ENCODE measurements around the gene WDR43.

Gene WDR43, protein sequence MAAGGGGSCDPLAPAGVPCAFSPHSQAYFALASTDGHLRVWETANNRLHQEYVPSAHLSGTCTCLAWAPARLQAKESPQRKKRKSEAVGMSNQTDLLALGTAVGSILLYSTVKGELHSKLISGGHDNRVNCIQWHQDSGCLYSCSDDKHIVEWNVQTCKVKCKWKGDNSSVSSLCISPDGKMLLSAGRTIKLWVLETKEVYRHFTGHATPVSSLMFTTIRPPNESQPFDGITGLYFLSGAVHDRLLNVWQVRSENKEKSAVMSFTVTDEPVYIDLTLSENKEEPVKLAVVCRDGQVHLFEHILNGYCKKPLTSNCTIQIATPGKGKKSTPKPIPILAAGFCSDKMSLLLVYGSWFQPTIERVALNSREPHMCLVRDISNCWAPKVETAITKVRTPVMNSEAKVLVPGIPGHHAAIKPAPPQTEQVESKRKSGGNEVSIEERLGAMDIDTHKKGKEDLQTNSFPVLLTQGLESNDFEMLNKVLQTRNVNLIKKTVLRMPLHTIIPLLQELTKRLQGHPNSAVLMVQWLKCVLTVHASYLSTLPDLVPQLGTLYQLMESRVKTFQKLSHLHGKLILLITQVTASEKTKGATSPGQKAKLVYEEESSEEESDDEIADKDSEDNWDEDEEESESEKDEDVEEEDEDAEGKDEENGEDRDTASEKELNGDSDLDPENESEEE

GRCh38 chr2:28894470-28895188 is at the start of gene WDR43:
TSS of gene WDR43 (plus strand) at chr2:28894667. CDS start at chr2:28894699, 32 bp downstream.
- peak; percentile 94 for DNase-seq (ENCODE audit: low spot score)

- DNase-seq (ENCODE audit: low spot score) = peak; percentile 46
Measured at GRCh38 chr2:28855193-28855592, 39.3 kb upstream of the WDR43 start.

DNA sequence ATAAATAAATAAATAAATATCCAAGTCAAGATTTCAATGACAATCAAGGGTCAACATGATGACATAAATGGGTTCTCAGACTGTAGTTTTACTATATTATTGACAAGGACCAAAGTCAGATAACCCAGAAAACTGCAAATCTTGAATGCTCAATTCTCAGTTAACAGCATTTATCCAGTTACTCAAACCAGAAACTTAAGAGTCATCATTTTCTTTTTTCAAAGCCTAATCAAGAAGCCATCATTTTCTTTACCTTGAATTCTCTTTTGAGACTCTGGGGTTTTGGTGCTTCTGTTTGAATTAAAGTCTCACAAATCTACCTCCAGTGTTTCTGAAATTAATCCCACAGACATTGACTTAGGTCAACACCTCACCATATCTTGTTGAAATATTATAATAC is 38.5 kb upstream of the WDR43 start:
- no peak for DNase-seq (ENCODE audit: low spot score)

DNA sequence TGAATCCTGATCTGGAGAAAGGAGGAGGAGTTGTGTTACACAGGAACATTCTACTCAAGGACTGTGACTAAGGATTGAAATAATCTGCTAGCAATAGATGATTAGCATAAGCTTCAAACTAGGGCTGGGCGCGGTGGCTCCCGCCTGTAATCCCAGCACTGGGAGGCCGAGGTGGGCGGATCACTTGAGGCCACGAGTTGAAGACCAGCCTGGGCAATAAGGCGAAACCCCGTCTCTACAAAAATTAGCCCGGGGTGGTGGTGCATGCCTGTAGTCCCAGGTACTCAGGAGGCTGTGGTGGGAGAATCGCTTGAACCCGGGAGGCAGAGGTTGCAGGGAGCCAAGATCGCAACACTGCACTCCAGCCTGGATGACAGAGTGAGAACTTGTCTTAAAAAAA is 25.9 kb upstream of the WDR43 start:
- DNase-seq (ENCODE audit: low spot score) = no peak

GRCh38 chr2:28869494-28870145 is 24.8 kb upstream of the WDR43 start:
- peak; percentile 43 for DNase-seq (ENCODE audit: low spot score)

DNA sequence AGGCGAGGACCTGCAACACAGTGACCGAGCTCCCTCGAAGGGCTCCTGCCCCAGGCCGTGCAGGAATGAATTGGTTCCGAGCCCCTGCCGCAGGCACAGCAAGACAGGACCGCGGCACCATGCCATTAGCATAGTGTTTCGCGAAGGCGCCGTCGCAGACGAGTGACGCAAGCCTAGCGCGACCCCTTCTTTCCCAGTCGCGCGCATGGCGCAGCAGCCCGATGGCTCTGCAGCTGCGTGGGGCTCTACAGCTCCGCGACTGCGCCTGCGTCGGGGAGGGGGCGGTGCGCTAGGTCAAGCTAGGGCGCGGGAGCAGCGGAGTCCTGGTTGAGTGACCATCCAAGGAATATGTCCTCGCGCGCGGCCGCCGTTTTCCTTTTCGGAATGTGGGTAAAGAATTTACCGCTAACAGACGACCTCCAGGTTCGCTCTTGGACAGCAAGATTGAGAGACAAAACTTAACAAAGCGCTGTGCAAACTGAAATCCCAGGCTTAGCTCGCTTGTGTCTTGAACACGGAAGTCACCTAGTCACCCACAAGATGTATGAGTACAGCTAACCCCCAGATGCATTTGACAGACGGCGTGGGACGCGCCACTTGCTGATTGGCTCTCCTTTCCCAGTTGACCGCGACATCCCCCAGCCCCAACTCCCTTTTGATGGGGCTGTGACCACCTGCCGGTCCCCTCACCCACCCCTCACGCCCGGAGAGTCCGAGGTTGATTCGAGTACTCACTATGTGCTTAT is 24.1 kb upstream of the WDR43 start, which contains the start of gene TRMT61B:
TRMT61B (minus strand) TSS at position 164 of the 746 bp plus-strand sequence; CDS start at position 132, 32 bp downstream.
- DNase-seq (ENCODE audit: low spot score) = peak; percentile 96

GRCh38 chr2:28871620-28872019 is 22.8 kb upstream of the WDR43 start:
- no peak for DNase-seq (ENCODE audit: low spot score)

DNA sequence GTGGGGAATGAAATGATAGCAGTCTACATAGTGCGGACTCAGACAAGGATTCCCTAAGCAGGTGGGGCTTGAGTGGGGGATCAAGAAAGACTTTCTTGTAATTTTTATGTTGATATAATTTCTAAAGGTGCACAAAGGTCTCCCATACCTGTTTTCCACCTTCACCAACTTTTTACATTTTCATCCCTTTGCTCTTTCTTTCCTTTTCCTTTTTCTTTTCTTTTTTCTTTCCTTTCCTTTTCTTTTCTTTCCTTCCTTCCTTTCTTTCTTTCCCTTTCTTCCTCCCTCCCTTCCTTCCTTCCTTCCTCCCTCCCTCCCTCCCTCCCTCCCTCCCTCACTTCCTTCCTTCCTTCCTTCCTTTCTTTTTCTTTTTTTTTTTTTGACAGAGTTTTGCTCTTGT is 14.3 kb upstream of the WDR43 start:
- no peak for DNase-seq (ENCODE audit: low spot score)

DNA sequence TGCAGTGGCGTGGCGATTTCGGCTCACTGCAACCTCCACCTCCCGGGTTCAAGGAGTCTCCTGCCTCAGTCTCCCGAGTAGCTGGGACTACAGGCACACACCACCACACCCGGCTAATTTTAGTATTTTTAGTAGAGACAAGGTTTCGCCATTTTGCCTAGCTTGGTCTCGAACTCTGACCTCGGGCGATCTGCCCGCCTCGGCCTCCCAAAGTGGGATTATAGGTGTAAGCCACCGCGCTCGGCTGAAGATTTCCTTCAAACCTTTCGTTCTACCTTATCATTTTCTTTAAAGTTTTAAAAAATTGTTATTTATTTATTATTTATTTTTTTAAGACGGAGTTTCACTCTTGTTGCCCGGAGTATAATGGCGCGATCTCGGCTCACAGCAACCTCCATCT is 979 bp upstream of the WDR43 start:
- no peak for DNase-seq (ENCODE audit: low spot score)

DNA sequence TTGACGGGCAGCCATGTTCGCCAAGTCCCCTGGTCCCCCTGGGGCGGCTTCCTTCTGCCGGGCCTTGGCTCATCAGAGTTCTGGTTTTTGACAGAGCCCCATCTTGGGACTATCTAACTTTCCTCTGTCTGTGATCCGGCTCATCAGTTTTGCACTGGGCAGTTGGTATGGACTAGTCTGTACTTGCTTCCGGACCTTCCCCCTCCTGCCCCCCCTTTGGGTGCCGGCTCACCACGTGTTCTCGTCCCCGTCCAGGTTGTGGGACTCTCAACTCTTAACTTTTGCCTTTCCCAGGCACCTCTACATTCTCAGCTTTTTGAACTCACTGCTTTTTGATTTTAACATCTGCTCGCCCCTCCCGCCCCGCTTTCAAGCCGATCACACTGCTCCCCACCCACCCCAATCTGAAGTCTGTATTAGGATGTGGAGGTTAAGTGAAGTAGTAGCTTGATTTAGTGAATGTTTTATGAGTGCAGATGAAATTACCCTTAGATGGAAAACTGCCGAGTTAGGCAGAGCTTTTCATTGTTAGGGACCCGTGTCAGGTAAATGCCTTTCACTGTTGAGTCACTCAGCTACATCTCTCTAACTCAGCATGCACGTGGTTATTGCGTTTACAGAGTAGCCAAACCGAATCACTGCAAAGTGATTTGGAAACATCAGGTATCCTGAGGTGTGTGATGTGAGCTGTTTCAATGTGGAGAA is 874 bp downstream of the WDR43 start:
- DNase-seq (ENCODE audit: low spot score) = peak; percentile 33

DNA sequence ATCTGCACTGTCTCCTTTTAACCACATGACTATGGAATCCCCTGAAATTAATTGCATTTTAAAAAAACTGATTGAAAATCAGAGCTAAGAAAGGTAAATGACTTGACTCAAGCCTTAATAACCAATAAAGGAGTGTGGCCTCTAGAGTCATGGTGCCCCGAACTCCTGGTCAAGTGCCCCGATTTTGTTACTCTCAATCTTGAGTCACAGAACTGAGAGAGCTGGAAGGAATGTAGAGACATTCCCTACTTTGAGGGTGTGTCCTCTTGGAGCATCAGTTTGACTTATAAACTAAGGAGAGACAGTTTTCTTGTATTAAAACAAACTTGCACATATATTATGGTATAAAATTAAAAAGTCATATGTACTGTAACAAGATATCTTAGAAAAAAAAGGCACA is 2.4 kb downstream of the WDR43 start:
- peak; percentile 68 for DNase-seq (ENCODE audit: low spot score)

- DNase-seq (ENCODE audit: low spot score) = no peak
Measured at GRCh38 chr2:28898048-28898447, 3.6 kb downstream of the WDR43 start.

GRCh38 chr2:28901202-28901601 is 6.7 kb downstream of the WDR43 start:
- no peak for DNase-seq (ENCODE audit: low spot score)

DNA sequence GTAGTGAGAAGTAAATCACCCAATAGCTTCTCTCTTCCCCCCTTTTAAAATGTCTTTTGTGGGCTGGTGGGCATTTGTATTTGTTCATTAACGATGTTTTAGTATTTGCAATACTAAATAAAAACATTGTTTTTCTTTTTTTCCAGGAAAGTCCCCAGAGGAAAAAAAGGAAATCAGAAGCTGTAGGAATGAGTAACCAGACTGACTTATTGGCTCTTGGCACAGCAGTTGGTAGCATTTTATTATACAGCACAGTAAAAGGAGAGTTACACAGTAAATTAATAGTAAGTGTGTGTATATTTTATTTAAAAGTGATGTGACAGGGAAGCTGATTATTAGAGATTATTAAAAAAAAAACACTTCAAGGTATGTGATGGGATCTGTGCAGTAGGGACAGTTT is 7.4 kb downstream of the WDR43 start:
- no peak for DNase-seq (ENCODE audit: low spot score)

DNA sequence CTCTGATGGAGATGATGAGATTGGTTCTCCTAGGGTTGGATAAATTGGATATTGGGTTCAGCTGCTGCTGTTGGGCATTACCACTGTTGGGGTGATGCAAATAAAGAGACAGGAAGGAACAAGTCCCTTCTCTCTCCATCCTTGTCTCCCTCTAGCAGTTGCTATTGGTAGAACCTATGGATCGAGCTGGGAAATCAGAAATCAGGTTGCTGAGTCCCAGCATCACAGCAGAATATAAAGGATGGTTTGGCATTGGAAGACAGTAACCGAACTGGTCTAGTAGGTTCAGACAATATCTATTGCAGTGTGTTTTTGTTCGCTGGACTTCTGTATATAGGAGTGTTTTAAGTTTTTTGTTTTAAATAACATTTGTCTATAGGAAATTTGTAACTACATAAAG is 8.1 kb downstream of the WDR43 start:
- DNase-seq (ENCODE audit: low spot score) = no peak

DNA sequence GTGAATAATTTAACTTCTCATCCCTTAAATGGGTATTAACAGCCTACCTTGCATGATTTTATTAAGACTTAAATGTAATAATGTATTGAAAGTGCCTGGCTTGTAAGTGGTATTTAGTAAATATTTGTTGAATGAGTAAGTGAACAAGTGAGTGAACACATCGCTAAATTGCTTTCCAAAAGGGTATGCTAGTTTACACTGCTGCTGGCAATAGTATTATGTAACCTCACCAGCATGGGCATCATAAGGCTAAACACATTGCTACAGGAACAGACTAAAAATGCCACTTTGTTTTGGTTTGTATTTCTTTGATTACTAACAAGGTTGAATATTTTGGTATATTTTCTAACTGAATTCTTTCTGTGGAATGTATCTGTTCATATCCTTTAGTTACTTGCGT is 9.8 kb downstream of the WDR43 start:
- DNase-seq (ENCODE audit: low spot score) = no peak

GRCh38 chr2:28904802-28905457 is 10.5 kb downstream of the WDR43 start:
- DNase-seq (ENCODE audit: low spot score) = no peak

DNA sequence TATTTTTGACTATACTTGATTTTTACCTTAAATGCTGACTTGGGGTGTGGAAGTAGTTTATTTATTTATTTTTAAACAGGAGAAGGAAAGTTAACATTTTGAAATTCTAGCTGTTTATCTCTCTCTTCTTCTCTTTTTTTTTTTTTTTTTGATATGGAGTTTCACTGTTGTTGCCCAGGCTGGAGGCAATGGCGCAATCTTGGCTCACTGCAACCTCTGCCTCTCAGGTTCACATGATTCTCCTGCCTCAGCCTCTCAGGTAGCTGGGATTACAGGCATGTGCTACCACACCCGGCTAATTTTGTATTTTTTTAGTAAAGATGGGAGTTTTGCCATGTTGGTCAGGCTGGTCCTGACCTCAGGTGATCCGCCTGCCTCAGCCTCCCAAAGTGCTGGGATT is 11.1 kb downstream of the WDR43 start:
- DNase-seq (ENCODE audit: low spot score) = no peak

DNA sequence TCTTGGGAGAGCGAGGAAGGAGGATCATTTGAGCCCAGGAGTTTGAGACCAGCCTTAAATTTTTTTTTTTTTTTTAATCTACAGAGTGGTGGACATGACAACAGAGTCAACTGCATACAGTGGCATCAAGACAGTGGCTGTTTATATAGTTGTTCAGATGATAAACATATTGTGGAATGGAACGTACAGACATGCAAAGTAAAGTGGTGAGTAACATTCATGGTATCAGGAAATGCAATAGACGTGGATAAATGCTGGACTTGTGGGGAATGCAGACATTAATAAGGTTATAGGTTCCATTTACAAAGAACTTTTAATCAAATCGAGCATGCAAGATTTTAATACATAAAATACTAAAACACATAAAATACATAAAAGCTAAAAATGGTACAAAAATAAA is 11.9 kb downstream of the WDR43 start:
- no peak for DNase-seq (ENCODE audit: low spot score)

DNA sequence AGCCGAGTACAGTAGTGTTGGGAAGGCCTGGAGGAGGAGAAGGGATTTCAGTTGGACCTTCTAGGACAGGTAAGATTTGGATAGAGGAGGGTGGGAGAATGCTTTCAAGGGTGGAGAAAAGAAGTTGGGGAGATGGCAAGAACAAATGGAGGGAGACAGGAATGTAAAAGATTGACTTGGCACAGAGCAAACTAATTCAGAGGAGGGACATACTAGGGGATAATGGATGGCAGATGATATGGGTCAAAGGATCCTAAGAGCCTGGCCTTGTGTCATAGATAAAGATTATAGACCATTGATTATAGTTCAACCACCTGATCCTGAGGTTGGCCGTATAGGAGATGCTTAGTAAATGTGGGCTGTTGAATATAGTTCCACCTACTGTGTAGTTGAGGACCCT is 12.4 kb downstream of the WDR43 start:
- no peak for DNase-seq (ENCODE audit: low spot score)
